HG02943 (cell line): ENCODE results near the gene OR10K1.
"Not testable (repeated sequence)": the region's sequence is repeated elsewhere in the genome, so short reads cannot be mapped to it uniquely, and the experiment has no call there.

ENCODE experiments used
- ATAC-seq: cut with Tn5 transposase; IDR thresholded peaks from one replicate; pipeline ENCODE4 v1.9.1; 2021; ENCODE audit warnings: mild to moderate bottlenecking, low read depth, moderate library complexity; ENCODE audit not compliant: unreplicated experiment

Gene OR10K1, protein sequence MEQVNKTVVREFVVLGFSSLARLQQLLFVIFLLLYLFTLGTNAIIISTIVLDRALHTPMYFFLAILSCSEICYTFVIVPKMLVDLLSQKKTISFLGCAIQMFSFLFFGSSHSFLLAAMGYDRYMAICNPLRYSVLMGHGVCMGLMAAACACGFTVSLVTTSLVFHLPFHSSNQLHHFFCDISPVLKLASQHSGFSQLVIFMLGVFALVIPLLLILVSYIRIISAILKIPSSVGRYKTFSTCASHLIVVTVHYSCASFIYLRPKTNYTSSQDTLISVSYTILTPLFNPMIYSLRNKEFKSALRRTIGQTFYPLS

DNA sequence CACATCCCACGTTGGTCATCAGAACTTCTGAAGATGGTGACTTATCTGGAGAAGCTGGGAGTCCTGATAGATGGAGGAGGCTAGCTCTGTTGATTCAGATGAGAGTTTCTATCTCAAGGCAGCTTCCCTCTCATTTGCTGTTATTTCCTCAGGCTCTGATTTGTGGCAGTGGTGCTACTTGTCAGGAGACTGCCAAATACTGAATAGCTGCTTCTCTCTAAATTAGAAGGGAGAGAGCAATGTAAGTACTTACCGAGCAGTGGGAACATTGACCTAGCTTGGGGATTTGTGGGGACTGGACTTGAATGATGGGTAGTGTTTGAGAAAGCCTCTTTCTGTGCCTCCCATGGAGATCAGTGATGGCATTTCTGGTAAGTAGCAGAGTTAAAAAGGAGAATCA lies at the start of gene OR10K1:
OR10K1 (plus strand) TSS at position 301 of the 400 bp plus-strand sequence. CDS start 3,728 bp downstream, outside the sequence.
- no peak for ATAC-seq

- ATAC-seq = no peak
These were observed 46.8 kb upstream of the OR10K1 start for GRCh38 chr1:158414651-158415345.

DNA sequence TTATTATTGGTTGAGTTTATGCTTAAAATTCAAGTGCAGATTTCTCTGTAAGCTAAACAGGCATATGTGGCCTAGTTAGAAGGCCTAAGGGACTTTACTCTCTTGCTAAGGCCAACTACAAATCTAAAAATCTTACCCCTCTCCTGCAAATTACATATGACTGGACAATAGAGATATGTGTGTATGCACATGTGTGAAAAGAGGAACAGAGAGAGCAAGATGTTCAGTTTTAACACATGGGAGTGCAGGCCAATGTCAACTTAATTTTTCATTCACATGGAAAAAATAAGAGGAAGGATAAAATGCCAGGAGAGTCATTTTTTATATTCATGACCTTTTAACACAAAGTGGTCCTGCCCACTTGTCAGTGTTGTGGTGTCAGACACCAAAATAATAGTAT lies 44.0 kb upstream of the OR10K1 start:
- ATAC-seq = no peak

- ATAC-seq = no peak
These were observed 39.4 kb upstream of the OR10K1 start for GRCh38 chr1:158422212-158422611.

DNA sequence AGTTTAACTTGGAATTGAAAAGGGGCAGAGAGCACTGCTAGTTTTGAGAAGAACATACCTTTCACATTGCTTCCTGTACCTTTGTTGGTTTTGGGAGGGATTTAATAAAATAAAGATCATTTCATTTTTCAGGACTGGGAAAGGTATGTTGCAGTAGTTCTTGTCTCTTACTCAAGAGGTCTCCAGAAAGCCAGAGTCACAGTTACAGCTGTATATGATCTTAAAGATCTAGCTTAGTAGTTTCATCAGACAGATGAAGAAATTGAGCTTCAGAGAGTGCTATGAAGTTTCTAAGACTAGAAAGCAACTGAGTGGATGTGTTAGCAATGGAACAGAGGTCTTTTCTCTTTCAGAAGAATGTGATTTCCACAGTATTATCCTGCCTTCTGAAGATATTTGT lies 36.6 kb upstream of the OR10K1 start:
- no peak for ATAC-seq

GRCh38 chr1:158426137-158426536 lies 35.5 kb upstream of the OR10K1 start, which contains the start of gene OR10K2:
TSS of gene OR10K2 (minus strand) at chr1:158426237. CDS start at chr1:158420866, 5,371 bp downstream.
- ATAC-seq = no peak

DNA sequence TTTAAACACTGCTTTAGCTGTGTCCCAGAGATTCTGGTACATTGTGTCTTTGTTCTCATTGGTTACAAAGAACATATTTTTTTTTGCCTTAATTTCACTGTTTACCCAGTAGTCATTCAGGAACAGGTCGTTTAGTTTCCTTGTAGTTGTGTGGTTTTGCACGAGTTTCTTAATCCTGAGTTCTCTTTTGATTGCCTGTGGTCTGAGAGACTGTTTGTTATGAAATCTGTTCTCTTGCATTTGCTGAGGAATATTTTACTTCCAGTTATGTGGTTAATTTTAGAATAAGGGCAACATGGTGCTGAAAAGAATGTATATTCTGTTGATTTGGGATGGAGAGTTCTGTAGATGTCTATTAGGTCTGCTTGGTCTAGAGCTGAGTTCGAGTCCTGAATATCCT lies 31.5 kb upstream of the OR10K1 start:
- not testable (repeated sequence) for ATAC-seq

DNA sequence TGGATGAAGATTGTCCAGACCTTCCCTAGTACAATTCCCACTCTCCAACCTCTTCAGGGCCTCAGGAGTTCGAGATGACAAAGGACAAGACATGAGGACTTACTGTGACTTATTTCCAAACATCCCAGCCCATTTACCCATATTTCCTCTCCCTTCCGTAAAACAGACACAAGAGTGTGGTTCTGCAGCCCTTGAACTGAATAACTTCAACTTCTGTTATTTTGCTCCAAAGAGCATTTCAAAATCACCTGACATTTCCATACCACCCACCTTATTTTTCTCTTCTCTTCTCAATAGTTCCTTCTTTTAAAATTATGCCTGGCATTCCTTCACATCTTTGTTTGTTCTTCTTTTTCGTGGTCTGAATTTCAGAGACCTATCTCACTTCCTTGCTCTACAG lies 26.9 kb upstream of the OR10K1 start:
- ATAC-seq = no peak

DNA sequence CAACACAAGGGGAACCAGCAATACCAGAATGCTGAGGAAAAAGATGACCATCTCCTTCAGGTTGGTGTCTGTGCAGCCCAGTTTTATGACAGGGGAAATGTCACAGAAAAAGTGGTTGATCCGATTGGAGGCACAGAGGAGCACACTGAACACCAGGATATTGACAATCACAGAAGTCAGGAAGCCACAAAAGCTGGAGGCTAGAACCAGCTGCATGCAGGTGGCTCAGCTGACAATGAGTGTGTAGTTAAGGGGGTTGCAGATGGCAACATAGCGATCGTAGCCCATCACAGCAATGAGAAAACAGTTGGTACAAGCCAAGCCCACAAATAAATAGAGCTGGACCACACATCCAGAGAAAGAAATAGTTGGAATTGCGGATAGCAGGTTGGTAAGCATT lies 16.3 kb upstream of the OR10K1 start:
- no peak for ATAC-seq

DNA sequence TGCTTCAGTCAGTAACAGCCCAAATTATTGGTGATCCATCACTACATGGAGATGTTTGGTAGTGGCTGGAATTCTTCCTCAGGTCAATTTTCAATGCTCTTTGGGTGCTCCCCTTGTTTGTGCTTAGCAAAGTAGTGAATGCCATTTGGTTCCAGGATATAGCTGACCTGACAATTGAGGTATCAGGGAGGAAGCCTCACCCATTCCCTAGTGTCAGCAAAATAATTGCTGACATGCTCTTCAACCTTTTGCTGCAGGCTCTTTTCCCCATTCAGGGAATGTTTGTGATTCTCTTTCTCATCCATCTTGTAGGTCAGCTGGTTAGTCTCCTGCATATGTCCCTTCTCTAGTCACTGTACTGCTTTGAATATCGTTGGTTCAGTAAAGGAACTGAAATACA lies 7.1 kb upstream of the OR10K1 start:
- ATAC-seq = no peak

- no peak for ATAC-seq
These were observed 4.4 kb upstream of the OR10K1 start for GRCh38 chr1:158457246-158457645.

- no peak for ATAC-seq
These were observed 3.4 kb upstream of the OR10K1 start for GRCh38 chr1:158458263-158458662.

GRCh38 chr1:158471920-158472319 lies 10.3 kb downstream of the OR10K1 start, which contains the start of gene OR10R2:
TSS of gene OR10R2 (plus strand) at chr1:158472220. CDS start at chr1:158472326, 106 bp downstream.
- ATAC-seq = no peak

- ATAC-seq = no peak
These were observed 23.8 kb downstream of the OR10K1 start for GRCh38 chr1:158485455-158485854.

DNA sequence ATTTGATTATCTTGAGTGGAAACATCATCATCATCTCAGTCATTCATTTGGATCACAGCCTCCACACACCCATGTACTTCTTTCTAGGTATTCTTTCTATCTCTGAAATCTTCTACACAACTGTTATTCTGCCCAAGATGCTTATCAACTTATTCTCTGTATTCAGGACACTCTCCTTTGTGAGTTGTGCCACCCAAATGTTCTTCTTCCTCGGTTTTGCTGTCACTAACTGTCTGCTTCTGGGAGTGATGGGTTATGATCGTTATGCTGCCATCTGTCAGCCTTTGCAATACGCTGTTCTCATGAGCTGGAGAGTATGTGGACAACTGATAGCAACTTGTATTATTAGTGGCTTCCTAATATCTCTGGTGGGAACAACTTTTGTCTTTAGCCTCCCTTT lies 29.7 kb downstream of the OR10K1 start:
- no peak for ATAC-seq

DNA sequence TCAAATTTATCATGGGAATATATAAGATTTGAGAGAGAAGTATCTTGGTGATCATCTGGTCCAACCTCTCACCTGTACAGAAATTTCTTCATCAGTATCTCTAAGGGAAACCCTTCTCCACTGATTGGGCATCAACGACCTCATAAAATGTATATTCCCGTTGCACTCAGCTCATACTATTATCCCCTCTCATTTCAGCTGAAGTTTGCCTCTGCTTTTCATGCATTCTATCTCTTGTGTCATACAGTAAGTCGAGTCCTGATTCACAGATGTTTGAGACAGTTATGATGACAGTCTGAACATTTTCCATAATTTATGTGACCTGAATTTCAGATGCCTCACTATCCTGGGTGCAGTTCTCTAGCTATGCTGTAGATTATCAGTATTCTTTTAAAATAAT lies 31.4 kb downstream of the OR10K1 start:
- ATAC-seq = no peak

DNA sequence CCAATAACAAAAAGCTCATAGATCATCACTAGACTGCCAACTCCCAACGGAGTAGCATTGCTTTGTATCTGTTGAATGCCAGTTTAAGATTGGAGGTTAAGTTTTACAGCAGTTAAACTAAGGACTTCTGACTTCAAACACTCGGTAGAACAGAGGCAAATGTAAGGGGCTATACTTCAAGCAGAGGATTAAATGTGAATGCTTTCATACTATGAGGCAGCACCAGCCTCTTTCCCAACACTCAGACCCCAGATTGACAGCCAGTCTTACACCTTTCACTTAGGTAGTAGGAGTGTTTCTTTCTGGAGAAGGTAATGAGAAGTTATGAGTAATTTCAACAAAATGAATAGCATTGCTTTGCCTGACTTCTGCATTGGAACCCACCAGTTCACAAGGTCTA lies 33.2 kb downstream of the OR10K1 start:
- ATAC-seq = no peak

- ATAC-seq = no peak
These were observed 34.7 kb downstream of the OR10K1 start for GRCh38 chr1:158496374-158496773.

- ATAC-seq = no peak
These were observed 44.8 kb downstream of the OR10K1 start for GRCh38 chr1:158506369-158506987.

DNA sequence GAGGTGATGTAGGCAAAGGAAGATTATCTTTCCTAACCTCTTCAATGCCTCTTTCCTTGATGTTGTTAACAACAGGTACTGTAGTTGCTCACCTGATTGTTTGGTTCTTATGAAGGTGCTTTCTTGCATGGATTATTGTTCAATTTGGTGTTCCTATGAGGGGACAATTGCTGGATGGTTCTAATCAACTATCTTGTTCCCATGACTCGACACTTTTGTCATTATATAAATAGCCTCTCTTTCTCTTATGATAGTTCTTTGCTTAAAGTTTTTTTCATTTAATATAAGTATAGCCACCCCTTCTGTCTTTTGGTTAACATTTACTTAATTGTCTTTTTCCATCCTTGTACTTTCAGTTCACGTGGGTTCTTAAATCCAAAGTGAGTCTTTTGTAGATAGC lies 45.9 kb downstream of the OR10K1 start:
- ATAC-seq = no peak

GRCh38 chr1:158509471-158510156 lies 48.0 kb downstream of the OR10K1 start:
- no peak for ATAC-seq
